MM.1S (cell line): Measurements from ENCODE around the gene NANOS1.

ENCODE experiments used
- DNase-seq: peaks from one replicate; pipeline ENCODE4 v3.0.0-alpha.2; 2015
- H2AFZ ChIP-seq: fragments of 300-600 bp; sonication (generic); 2 replicates; pipeline ENCODE4 v1.6.0; 2016; ENCODE audit warnings: antibody characterized with exemption, low read length
- H3F3A ChIP-seq: fragments of 300-600 bp; sonication (generic); 2 replicates; pipeline ENCODE4 v1.6.1; 2016; ENCODE audit warnings: mild to moderate bottlenecking, antibody characterized with exemption, low read length, moderate library complexity, mixed read lengths; ENCODE audit not compliant: insufficient read depth
- H3K27ac ChIP-seq: fragments of 300-600 bp; sonication (generic); 2 replicates; pipeline ENCODE4 v1.5.1; 2016; ENCODE audit warnings: mild to moderate bottlenecking, low read length
- H3K27me3 ChIP-seq: fragments of 300-600 bp; sonication (generic); replicated peaks from 2 replicates; pipeline ENCODE4 v1.6.0; 2016; ENCODE audit warnings: low read length; ENCODE audit not compliant: insufficient read depth
- H3K36me3 ChIP-seq: fragments of 300-600 bp; sonication (generic); replicated peaks from 2 replicates; pipeline ENCODE4 v1.6.1; 2016; ENCODE audit warnings: mild to moderate bottlenecking, low read length, mixed read lengths; ENCODE audit not compliant: insufficient read depth
- H3K4me1 ChIP-seq: fragments of 300-600 bp; sonication (generic); 2 replicates; pipeline ENCODE4 v1.6.1; 2016; ENCODE audit warnings: low read length, mixed read lengths
- H3K4me2 ChIP-seq: fragments of 300-600 bp; sonication (generic); 2 replicates; pipeline ENCODE4 v1.6.0; 2016; ENCODE audit warnings: low read depth, low read length
- H3K4me3 ChIP-seq: fragments of 300-600 bp; sonication (generic); 2 replicates; pipeline ENCODE4 v1.5.1; 2016; ENCODE audit warnings: low read length, mixed read lengths
- H3K79me2 ChIP-seq: fragments of 300-600 bp; sonication (generic); 2 replicates; pipeline ENCODE4 v1.6.1; 2016; ENCODE audit warnings: mixed run types, low read length, mixed read lengths
- H3K9ac ChIP-seq: fragments of 300-600 bp; sonication (generic); 2 replicates; pipeline ENCODE4 v1.6.1; 2016; ENCODE audit warnings: low read length, mixed read lengths
- H3K9me2 ChIP-seq: fragments of 300-600 bp; sonication (generic); replicated peaks from 2 replicates; pipeline ENCODE4 v1.6.1; 2016; ENCODE audit warnings: mild to moderate bottlenecking, low read length, mixed read lengths; ENCODE audit not compliant: insufficient read depth
- H3K9me3 ChIP-seq: fragments of 300-600 bp; sonication (generic); replicated peaks from 2 replicates; pipeline ENCODE4 v1.6.1; 2016; ENCODE audit warnings: mild to moderate bottlenecking, low read length, mixed read lengths; ENCODE audit not compliant: insufficient read depth
- H4K20me1 ChIP-seq: fragments of 300-600 bp; sonication (generic); 2 replicates; pipeline ENCODE4 v1.6.1; 2016; ENCODE audit warnings: mild to moderate bottlenecking, low read length, moderate library complexity, mixed read lengths; ENCODE audit not compliant: insufficient read depth
- CTCF ChIP-seq: fragments of 300-600 bp; sonication (generic); IDR thresholded peaks from 2 replicates; pipeline ENCODE4 v1.5.1; 2016; ENCODE audit warnings: antibody characterized with exemption, low read length, mixed read lengths
- EZH2 ChIP-seq: fragments of 300-600 bp; sonication (generic); optimal IDR thresholded peaks from 2 replicates; pipeline ENCODE3; 2017; ENCODE audit warnings: low read depth, mild to moderate bottlenecking, antibody characterized with exemption, low read length, mixed read lengths
- EZH2phosphoT487 ChIP-seq: fragments of 300-600 bp; sonication (generic); IDR thresholded peaks from 2 replicates; pipeline ENCODE4 v1.6.1; 2018; ENCODE audit warnings: antibody characterized with exemption, low read length

The NANOS1 gene

GRCh38 chr10:119006451-119007210, 22.9 kb upstream of the NANOS1 start:
- TF ChIP-seq CTCF (no peak), EZH2phosphoT487 (no peak), EZH2 (no peak)
- Histone ChIP-seq H3K36me3 (no peaks in the 10 kb centered on the region), H3K4me2 (no peak overlapping the region), H3K27ac (no peak overlapping the region), H3K9me2 (no peaks in the 10 kb centered on the region), H3F3A (no peaks in the 10 kb centered on the region), H2AFZ (no peak overlapping the region), H3K9ac (no peak overlapping the region), H3K9me3 (no peaks in the 10 kb centered on the region), H3K4me3 (no peak overlapping the region), H3K4me1 (no peaks in the 10 kb centered on the region), H3K27me3 (no peaks in the 10 kb centered on the region), H3K79me2 (no peaks in the 10 kb centered on the region), H4K20me1 (no peaks in the 10 kb centered on the region)
- no peak for DNase-seq

GRCh38 chr10:119007211-119007574, 22.3 kb upstream of the NANOS1 start:
- Histone ChIP-seq H3F3A (no peaks in the 10 kb centered on the region), H3K36me3 (no peaks in the 10 kb centered on the region), H4K20me1 (no peaks in the 10 kb centered on the region), H2AFZ (no peak overlapping the region), H3K4me3 (no peak overlapping the region), H3K79me2 (no peaks in the 10 kb centered on the region), H3K9ac (no peak overlapping the region), H3K9me3 (no peaks in the 10 kb centered on the region), H3K27ac (no peak overlapping the region), H3K4me1 (no peaks in the 10 kb centered on the region), H3K27me3 (no peaks in the 10 kb centered on the region), H3K4me2 (no peak overlapping the region), H3K9me2 (no peaks in the 10 kb centered on the region)
- no peak for DNase-seq
- TF ChIP-seq CTCF (no peak), EZH2phosphoT487 (no peak), EZH2 (no peak)

GRCh38 chr10:119020627-119020946, 8.9 kb upstream of the NANOS1 start:
- Histone ChIP-seq H3K27ac (no peak overlapping the region), H3K27me3 (no peaks in the 10 kb centered on the region), H3F3A (no peaks in the 10 kb centered on the region), H3K9ac (no peak overlapping the region), H3K36me3 (no peaks in the 10 kb centered on the region), H3K4me2 (no peak overlapping the region), H2AFZ (no peak overlapping the region), H3K4me3 (no peak overlapping the region), H3K9me2 (no peaks in the 10 kb centered on the region), H3K79me2 (no peaks in the 10 kb centered on the region), H3K9me3 (no peaks in the 10 kb centered on the region), H4K20me1 (no peaks in the 10 kb centered on the region), H3K4me1 (no peaks in the 10 kb centered on the region)
- no peak for DNase-seq
- no peak for TF ChIP-seq EZH2phosphoT487
- no peak for TF ChIP-seq EZH2

GRCh38 chr10:119022846-119023552, 6.5 kb upstream of the NANOS1 start:
- DNase-seq = no peak
- no peaks in the 10 kb centered on the region for H3K4me1 ChIP-seq
- H3K27ac ChIP-seq = no peak overlapping the region

More at GRCh38 chr10:119022846-119023552, 6.5 kb upstream of the NANOS1 start:
- TF ChIP-seq CTCF (no peak), EZH2 (no peak), EZH2phosphoT487 (no peak)
- Histone ChIP-seq H2AFZ (no peak overlapping the region), H3K9me3 (no peaks in the 10 kb centered on the region), H3K4me3 (no peak overlapping the region), H3K27me3 (no peaks in the 10 kb centered on the region), H3K4me2 (no peak overlapping the region), H3K79me2 (no peaks in the 10 kb centered on the region), H3K36me3 (no peaks in the 10 kb centered on the region), H4K20me1 (no peaks in the 10 kb centered on the region), H3K9ac (no peak overlapping the region), H3F3A (no peaks in the 10 kb centered on the region), H3K9me2 (no peaks in the 10 kb centered on the region)
